EL (cell line): Measurements from ENCODE around the gene PTPRQ.

Source experiments
- DNase-seq: peaks from one replicate; pipeline ENCODE4 v3.0.0-alpha.2; 2016

The PTPRQ gene

GRCh38 chr12:80707126-80707829 lies 263.2 kb downstream of the PTPRQ start, which contains the start of gene MYF6:
TSS of gene MYF6 (plus strand) at chr12:80707634. CDS start at chr12:80707720, 86 bp downstream.
- DNase-seq = no peak

DNA sequence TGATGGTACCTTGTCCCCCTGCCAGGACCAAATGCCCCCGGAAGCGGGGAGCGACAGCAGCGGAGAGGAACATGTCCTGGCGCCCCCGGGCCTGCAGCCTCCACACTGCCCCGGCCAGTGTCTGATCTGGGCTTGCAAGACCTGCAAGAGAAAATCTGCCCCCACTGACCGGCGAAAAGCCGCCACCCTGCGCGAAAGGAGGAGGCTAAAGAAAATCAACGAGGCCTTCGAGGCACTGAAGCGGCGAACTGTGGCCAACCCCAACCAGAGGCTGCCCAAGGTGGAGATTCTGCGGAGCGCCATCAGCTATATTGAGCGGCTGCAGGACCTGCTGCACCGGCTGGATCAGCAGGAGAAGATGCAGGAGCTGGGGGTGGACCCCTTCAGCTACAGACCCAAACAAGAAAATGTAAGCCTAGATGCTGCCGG lies 263.8 kb downstream of the PTPRQ start:
- no peak for DNase-seq

GRCh38 chr12:80708259-80708974 lies 264.4 kb downstream of the PTPRQ start:
- DNase-seq = no peak

GRCh38 chr12:80708975-80709328 lies 264.9 kb downstream of the PTPRQ start:
- no peak for DNase-seq

GRCh38 chr12:80709811-80710726 lies 266.0 kb downstream of the PTPRQ start:
- DNase-seq = no peak

DNA sequence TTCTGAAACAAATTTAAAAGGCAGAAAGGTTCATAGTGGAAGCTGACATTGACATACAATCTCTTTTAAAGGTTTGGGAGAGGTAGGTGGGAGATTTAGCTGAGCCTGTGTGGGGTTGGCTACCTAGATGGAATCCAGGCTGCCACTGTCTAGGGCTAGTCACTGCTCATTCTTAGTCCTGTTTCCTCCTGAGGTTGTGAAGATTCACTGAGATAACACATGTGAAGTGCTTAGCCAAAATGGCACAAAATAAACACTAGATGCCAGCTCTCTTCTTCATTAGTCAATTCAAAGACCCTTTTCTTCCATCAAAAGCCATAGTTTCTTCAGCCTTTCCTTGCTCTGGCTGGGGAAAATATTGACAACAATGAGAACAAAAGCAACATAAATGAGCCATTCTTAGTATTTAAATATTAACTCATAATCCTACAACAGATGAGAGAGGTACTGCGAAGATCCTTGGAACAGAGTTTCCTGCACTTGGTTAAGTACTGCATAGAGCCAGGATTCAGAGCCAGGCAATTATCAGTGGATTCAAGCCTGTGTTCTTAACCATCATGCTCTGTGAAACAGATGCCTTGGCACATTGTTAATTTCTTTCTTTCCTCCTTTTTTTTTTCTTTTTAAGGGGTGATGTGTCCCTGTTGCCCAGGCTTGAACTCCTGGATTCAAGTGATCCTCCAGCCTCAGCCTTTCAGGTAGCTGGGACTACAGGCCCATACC lies 266.9 kb downstream of the PTPRQ start:
- DNase-seq = no peak

- DNase-seq = no peak
Observed at GRCh38 chr12:80711866-80712265, 267.8 kb downstream of the PTPRQ start.

GRCh38 chr12:80712866-80713265 lies 268.8 kb downstream of the PTPRQ start:
- no peak for DNase-seq

DNA sequence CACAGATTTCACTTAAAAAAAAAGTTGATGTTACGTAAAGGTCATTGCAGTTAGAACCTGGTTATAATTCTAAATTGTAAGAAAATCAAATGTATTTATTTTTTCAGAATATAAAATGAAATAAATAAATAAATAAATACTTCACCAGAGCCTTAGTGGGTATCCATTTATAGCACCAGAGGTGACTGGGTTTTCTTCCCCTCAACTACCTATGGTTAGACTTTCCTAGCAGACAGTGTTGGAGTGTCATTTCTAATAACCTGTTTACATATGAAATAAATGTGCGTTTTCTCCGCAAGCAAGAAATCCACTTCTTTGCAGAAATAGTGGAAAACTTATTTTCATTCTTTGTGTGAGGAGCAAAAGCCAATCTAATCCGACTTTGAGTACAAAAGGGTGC lies 269.4 kb downstream of the PTPRQ start:
- no peak for DNase-seq

DNA sequence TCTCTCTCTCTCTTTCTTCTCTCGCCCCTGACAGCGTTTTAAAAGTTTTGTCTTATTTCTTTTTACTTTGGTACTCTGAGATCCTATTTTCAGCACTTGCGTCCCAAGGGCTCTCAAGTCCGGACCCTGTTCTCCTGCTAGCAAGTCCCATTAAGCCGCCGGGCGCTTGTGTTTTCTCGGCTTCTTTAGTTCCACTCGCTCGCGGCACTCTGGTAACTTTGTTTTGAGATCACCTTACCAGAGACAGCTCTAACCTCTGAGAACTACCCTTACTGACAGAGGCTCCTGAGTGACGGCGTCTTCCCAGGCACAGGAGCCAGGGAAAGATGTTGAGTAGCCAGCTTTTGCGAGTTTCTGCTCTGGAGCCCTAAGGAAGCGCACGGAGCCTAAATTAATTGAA lies 270.0 kb downstream of the PTPRQ start:
- DNase-seq = no peak

DNA sequence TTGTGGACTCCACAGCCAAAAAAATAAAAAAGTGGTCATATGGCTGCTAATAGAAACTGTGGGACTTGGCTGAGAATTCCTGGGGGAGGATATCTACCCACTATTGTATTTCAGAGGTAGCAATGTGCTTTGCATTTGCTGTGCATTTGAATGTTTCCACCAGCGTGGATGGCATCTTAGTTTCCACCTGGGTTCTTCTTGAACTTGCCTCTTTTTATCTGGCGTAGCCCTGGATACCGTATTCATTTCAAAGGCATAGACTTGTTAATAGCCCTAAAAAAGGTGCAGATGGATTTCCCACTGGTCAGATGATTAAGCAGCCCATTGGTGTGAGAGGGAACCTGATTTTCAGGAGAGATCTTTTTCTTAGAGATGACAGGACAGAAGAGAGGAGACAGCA lies 270.8 kb downstream of the PTPRQ start:
- DNase-seq = no peak

DNA sequence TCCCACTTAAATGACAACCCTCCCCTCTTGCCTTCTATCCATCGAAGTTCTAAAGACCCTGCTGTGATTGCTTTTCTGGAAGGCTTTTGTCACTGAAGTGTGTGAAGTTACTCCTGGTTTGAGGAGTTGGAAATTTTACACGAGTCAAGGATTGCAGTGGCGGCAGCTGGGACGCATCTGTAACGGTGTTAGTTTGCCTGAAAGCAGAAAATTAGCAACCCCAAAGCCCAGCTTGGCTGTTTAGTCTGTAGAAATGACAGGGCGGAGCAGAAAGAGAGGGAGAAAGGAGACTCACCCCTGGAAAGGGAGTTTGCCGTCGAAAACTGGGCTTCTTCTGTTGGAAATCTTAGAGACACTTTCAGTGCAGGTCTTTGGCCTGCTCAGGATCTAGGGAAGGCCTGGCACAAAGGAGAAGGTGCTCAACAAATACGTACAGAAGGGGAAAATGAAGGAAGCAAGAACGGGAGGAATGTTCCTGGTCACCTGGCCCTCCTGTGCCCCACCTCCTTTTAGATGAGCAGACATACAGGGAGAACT lies 271.7 kb downstream of the PTPRQ start:
- no peak for DNase-seq

GRCh38 chr12:80716696-80717469 lies 272.8 kb downstream of the PTPRQ start, which contains the start of gene MYF5:
TSS of gene MYF5 (plus strand) at chr12:80716912. CDS start at chr12:80717064, 152 bp downstream.
- DNase-seq = no peak

DNA sequence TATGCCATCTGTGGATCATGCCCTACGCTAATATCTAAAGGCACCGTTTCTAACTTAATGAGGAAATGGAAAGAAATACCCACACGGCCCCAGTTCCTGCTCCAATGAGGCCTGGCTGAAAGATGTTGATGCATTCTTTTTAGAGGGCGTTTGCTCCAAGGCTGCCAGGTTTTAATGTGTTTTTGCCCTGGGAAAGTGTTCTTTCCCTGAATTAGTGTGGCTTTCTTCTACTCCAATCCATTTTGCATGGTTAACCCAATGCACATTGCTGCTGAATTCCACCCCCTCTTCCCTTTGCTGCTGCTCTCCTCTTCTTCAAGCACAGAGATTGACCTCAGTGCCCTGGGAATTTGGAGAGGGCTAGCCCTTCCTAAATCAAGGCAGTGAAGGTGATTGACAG lies 273.8 kb downstream of the PTPRQ start:
- no peak for DNase-seq

GRCh38 chr12:80720516-80720915 lies 276.5 kb downstream of the PTPRQ start:
- DNase-seq = no peak

DNA sequence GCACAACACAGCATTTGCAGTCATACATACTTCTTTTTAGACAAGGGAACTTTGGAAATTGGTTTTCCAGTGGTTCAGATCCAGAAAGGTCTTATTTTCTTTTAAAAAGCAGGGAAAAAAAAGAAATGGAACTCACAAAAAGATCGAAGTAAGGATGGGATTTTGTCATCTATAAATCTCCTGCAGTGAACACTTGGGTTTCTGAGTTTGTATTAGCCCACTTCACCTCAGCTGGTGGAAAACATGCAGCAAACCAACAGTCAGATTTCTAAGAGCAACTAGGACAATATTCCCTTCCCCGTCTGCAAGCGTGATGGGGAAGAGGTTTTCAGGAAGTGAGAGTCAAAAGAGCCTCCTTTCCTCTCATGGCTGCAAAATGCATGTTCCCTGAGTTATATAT lies 277.3 kb downstream of the PTPRQ start:
- DNase-seq = no peak
